Lung (tissue), 12 donors: Measurements from ENCODE around the gene ANO2. TPM values are rescaled to one million over a fixed set of nuclear protein-coding genes. Genes with fewer than 3 reads are reported as not detected.

Experiments
- ATAC-seq: fragments of 200-7000 bp; cut with Tn5 transposase; one replicate; pipeline ENCODE4 v1.9.1; 2020; ENCODE audit warnings: moderate number of reproducible peaks; ENCODE audit not compliant: insufficient read depth, low FRiP score
- DNase-seq, 3 donors: peaks; one replicate each; pipeline ENCODE4 v3.0.0-alpha.2; 2013 to 2017
- H3K27ac ChIP-seq, 2 donors: one replicate each; pipeline ENCODE4 v1.5.1; 2013; ENCODE audit warnings: mild to moderate bottlenecking in 2 of 2, moderate library complexity in 2 of 2, control low read depth in 1 of 2, inconsistent platforms in 1 of 2, low read depth in 1 of 2, low read length in 1 of 2
- H3K27me3 ChIP-seq, 3 donors: one replicate each; pipeline ENCODE4 v1.5.1; 2013; ENCODE audit warnings: low read length in 2 of 3; ENCODE audit not compliant: control insufficient read depth in 3 of 3, insufficient read depth in 3 of 3
- H3K36me3 ChIP-seq, 4 donors: one replicate each; pipeline ENCODE4 v1.5.1; 2013; ENCODE audit warnings: low read length in 4 of 4, mild to moderate bottlenecking in 1 of 4, moderate library complexity in 1 of 4; ENCODE audit not compliant: control insufficient read depth in 4 of 4, insufficient read depth in 4 of 4
- H3K4me1 ChIP-seq, 5 donors: one replicate each; pipeline ENCODE4 v1.5.1; 2013; ENCODE audit warnings: low read length in 5 of 5, mild to moderate bottlenecking in 2 of 5, moderate library complexity in 1 of 5; ENCODE audit not compliant: control insufficient read depth in 5 of 5, insufficient read depth in 5 of 5
- H3K4me3 ChIP-seq: one replicate; pipeline ENCODE4 v1.5.1; 2013; ENCODE audit warnings: mild to moderate bottlenecking, control low read depth, moderate library complexity
- H3K9ac ChIP-seq, 2 donors: one replicate each; pipeline ENCODE4 v1.5.1; 2013; ENCODE audit warnings: low read length in 2 of 2, control low read depth in 1 of 2; ENCODE audit not compliant: insufficient read depth in 1 of 2
- H3K9me3 ChIP-seq, 4 donors: one replicate each; pipeline ENCODE4 v1.5.1; 2013; ENCODE audit warnings: low read length in 3 of 4, mild to moderate bottlenecking in 1 of 4, moderate library complexity in 1 of 4; ENCODE audit not compliant: control insufficient read depth in 4 of 4, insufficient read depth in 3 of 4
- WGBS, 2 donors: extraction: QIAGEN DNeasy Blood & Tissue Kit; methylation state at CpG; one replicate each; pipeline ENCODE4 v1.1.7; 2013; 5-methylcytosine and 5-hydroxymethylcytosine counted together
- polyA plus RNA-seq, 2 donors: library from polyadenylated mRNA; stranded (reverse); fragments of 200-250 nt; gene quantifications; one replicate each; pipeline ENCODE4 v1.2.1, GENCODE V29; 2013
- total RNA-seq, 2 donors: library from RNA; depleted of rRNA in 1 of 2; stranded (reverse); fragments of >200 nt in 1 of 2; gene quantifications; one replicate each; pipeline ENCODE4 v1.2.1, GENCODE V29; 2014 to 2021
- TF ChIP-seq, protein P1 (sequence below): IDR thresholded peaks from 2 replicates; pipeline ENCODE4 v1.5.1; 2012; ENCODE audit warnings: mild to moderate bottlenecking; ENCODE audit errors: control extremely low read depth, extremely low read depth
- donor health status: control.
- donor health status: control.
- donor health status: Bipolar disorder and iron deficiency.
- donor health status: healthy.
- donor health status: DM: yes; HTN: yes; CAD: no.

Gene ANO2
- total and polyA plus RNA-seq, 4 donors = 5.9 to 11.3 (median 7.4) TPM

DNA sequence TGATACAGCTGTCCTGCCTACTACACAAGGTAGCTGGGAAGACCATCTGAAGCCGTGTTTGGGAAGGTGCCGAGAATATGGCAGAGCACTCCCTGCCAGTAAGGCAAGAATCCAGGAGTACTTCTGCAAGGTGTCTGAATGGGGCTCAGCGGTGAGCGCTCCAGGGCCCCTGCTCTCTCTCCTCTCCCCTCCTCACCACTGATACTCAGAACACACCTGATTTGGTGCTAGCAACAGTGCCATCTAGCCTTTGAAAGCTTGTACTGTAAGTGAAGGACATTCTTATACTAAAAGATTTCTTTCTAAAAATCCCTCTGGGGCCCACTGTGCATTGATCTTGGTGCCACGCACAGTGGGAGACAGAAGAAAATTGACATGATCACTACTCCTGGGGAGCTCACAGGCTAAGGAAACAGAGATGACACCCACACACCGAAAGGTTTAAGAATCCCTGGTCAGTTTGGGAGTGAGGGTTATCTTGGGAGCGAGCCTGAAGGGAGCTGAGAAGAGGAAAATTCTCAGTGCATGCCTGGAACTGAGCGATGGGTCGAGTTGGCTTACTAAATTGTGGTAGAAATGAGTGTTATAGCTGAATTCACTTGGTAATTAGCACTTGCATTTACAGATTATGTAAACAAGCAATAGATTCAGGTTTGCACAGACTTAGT, 296.2 kb downstream of the ANO2 start:
- peak in 2 of 3 donors; percentile 66 to 79 for DNase-seq

DNA sequence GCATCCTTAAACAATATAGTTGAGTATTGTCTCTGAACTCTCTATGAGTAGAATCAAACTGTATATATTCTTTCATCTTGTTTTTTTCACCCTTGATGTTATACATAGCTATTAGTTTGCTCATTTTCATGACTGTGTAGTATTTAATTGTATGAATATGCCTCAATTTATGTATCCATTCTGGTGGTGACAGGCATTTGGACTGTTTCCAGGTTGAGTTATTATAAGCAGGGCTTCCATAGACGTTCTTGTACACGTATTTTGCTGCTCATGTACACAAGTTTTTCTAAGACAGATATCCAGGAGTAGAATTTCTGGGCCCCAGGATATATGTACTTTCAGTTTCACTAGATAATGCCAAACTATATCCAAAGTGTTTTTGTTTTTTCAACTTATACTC, 301.8 kb downstream of the ANO2 start:
- Histone ChIP-seq H3K9ac (no peak overlapping the region), H3K27me3 (peaks cover 0 to 12% (median 2%) of the 10 kb centered on the region in 3 donors), H3K9me3 (no peaks in the 10 kb centered on the region), H3K36me3 (no peaks in the 10 kb centered on the region), H3K4me1 (peaks cover 0 to 2% (median 0%) of the 10 kb centered on the region in 5 donors), H3K4me3 (no peak overlapping the region), H3K27ac (no peak overlapping the region)
- TF ChIP-seq, protein P1, sequence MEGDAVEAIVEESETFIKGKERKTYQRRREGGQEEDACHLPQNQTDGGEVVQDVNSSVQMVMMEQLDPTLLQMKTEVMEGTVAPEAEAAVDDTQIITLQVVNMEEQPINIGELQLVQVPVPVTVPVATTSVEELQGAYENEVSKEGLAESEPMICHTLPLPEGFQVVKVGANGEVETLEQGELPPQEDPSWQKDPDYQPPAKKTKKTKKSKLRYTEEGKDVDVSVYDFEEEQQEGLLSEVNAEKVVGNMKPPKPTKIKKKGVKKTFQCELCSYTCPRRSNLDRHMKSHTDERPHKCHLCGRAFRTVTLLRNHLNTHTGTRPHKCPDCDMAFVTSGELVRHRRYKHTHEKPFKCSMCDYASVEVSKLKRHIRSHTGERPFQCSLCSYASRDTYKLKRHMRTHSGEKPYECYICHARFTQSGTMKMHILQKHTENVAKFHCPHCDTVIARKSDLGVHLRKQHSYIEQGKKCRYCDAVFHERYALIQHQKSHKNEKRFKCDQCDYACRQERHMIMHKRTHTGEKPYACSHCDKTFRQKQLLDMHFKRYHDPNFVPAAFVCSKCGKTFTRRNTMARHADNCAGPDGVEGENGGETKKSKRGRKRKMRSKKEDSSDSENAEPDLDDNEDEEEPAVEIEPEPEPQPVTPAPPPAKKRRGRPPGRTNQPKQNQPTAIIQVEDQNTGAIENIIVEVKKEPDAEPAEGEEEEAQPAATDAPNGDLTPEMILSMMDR = no peak
- ATAC-seq = no peak
- WGBS, 2 donors = 50 to 75% methylated on average over 2 of the region's 2 CpGs
- DNase-seq = no peak

More for the DNA sequence above, 296.2 kb downstream of the ANO2 start:
- no peak overlapping the region for H3K27ac ChIP-seq
- H3K9me3 ChIP-seq = peaks cover 0 to 2% (median 0%) of the 10 kb centered on the region in 4 donors
- TF ChIP-seq, protein P1 = peak; percentile 5
- 52 to 60% methylated on average over 9 of the region's 9 CpGs for WGBS, 2 donors
- peaks cover 0 to 7% (median 5%) of the 10 kb centered on the region in 5 donors for H3K4me1 ChIP-seq
- H3K27me3 ChIP-seq = peaks cover 0 to 14% (median 2%) of the 10 kb centered on the region in 3 donors
- no peak overlapping the region for H3K4me3 ChIP-seq
- H3K9ac ChIP-seq = no peak overlapping the region
- ATAC-seq = no peak
- H3K36me3 ChIP-seq = no peaks in the 10 kb centered on the region

DNA sequence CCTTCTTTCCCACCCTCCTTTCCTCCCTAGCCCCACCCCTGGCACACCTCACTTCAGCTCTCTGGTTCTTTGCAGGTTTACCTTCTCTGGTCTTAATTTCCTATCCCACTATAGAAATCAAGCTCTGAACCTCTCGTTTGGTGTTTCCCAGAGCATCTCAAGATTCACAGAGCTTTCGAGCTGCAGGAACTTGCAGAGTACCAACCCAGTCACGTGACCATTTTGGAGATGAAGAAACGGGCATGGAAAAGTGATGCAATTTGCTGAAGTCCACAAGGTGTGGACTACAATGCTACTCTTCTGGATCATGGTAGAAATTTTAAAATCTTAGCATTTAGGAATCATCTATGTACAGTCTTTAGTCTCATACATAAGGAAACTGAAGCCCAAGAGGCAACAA, 307.4 kb downstream of the ANO2 start:
- H3K9ac ChIP-seq = no peak overlapping the region
- peaks cover 0 to 13% (median 7%) of the 10 kb centered on the region in 5 donors for H3K4me1 ChIP-seq
- H3K36me3 ChIP-seq = no peaks in the 10 kb centered on the region
- no peak overlapping the region for H3K4me3 ChIP-seq
- TF ChIP-seq, protein P1 = no peak
- H3K27me3 ChIP-seq = peaks cover 0 to 2% (median 0%) of the 10 kb centered on the region in 3 donors
- WGBS, 2 donors = 65 to 70% methylated on average over 4 of the region's 4 CpGs
- no peak for ATAC-seq
- H3K27ac ChIP-seq = no peak overlapping the region
- DNase-seq = no peak
- H3K9me3 ChIP-seq = no peaks in the 10 kb centered on the region
